HG03442 (cell line): ENCODE data around the gene ITGB2.
"Not testable (repeated sequence)": the region's sequence is repeated elsewhere in the genome, so short reads cannot be mapped to it uniquely, and the experiment has no call there.

Source experiments
- ATAC-seq: cut with Tn5 transposase; IDR thresholded peaks from one replicate; pipeline ENCODE4 v1.9.1; 2021; ENCODE audit warnings: mild to moderate bottlenecking, moderate library complexity; ENCODE audit not compliant: unreplicated experiment

The ITGB2 gene

DNA sequence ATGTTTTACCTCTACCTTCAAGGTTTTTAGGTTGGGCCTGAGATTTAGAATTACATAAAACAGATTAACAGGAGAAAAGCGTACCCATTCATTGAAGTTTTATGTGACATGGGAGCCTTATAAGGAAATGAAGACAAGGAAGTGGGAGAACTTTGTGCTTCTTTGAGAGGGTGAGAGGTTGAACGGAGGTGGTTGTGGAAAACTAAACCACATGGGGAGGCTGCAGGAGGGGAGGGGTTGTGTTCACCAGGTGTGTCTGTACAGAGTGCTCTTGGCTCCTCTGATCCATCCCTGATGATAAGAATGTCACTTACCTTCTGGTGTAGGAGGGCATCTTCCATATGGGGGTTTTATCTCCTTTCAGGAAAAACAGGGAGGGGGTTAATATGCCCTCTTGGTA lies 21.9 kb upstream of the ITGB2 start:
- ATAC-seq, result no peak

DNA sequence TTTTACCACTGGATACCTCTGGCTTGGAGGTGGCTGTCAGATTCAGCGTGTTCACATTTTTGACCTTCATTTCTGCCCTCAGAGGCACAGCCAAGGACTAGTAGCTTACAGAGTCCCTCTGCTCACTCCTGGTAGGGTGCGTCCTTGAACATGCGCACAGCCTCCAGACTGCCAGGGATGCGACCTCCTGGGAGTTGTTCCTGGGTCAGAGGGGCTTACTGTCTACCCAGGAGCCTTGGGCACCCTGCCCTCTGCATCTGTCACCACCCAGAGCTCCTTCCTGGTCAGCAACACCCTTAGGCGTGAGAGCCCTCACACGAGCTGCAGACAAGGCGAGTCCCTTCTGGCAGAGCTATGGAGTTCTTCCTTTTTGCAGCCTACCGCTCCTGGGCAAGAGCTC lies 20.9 kb upstream of the ITGB2 start:
- ATAC-seq, result no peak

DNA sequence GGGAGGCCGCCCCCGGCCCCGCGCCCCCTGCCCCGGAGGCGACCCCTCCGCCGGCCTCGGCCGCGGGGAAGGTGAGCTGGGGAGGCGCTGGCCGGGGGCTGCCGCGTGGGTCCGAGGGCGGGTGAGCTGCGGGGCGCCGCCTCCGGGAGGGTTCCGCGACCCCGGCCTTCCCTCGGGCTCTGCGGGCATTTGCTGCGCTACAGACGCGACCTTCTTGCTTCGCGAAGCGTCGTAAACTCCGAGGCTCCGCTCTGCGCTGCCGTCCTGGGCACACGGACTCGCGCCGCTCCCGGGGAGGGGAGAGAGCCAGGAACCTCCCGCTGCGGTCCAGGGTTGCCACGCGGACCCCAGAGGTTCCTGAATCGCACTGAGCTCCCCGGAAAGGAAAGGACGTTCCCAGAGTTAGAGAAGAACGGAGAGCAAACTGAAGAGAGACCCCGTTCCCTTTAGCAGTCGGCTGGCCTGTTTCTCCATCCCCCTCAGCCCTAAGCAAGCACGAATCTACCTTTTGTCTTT lies 19.5 kb upstream of the ITGB2 start:
- peak; percentile 11 for ATAC-seq

DNA sequence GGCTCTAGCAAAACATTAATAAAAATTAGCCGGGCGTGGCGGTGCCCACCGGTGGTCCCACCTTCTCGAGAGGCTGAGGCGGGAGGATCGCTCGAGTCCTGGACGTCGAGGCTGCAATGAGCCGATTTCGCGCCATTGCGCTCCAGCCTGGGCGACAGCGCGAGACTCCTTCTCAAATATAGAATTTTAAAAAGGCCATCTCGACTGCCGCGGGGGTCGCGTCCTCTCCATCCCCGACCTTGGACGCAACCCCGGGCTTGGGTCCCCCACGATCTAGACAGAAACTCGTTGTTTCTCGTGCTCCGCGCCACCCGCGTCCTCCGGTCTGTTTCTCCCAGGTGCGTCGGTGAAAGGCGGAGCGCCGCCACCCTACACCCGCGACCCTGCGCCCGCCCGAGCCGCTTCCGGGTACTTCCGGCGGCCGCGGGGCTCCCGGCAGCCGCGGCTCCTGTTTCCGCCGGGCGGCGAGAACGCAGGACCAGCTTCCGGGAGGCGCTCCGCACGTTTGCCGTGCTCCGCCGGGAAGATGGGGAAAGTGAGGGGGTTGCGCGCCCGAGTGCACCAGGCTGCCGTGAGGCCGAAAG lies 18.9 kb upstream of the ITGB2 start, which contains the start of gene SLX9:
SLX9 (plus strand) TSS at position 498 of the 584 bp plus-strand sequence; CDS start at position 527, 29 bp downstream.
- peak; percentile 57 for ATAC-seq

DNA sequence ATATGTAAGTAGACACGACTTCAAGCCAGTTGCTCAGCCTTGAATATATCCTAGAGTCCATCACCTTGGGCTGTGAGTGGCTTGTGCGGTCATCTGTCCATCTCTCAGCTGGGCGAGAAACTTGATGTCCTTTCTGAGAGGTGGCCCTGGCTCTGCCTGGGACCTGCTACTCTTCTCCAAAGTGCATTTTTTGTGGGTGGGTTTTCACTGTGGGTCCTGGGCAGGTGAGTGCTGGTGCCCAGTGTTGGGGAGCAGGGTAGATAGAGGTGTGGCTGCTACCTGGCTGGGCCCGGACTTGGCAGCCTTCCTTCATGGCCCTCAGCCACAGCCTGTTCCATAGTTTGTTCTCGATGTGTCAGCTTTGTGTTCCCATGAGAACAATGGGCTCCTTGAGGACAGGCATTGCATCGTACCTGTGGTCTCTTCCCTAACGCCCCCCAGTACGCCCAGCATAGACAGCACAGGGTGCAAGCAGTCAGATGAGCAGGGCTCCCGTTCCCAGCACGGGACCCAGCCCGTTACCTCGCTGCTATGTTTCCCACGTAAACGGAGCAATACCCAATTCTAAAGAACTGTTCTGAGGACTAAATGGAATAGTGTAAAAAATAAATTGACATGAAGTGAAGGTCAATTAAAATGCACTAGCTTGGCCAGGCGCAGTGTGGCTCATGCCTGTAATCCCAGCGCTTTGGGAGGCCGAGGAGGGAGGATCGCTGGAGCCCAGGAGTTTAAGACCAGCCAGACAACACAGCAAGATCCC lies 18.3 kb upstream of the ITGB2 start:
- no peak for ATAC-seq

DNA sequence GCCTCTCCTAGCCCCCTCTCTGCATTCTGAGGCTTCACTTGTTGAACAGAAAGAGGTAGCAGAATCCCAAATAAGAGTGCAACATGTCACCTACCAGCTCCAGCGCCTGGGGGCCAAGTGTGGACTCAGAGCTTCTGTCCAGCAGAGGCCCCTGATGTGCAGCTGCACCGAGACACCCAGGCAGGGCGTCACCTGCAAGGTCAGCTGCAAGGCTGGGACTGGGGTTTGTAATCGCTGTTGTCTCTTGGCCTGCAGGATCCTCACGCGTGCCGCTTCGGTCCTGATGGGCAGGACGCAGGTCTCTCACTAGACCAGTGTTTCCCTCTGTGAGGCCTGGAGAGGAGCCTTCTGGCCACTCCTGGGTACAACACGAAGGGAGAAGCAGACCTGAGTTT lies 14.8 kb upstream of the ITGB2 start:
- ATAC-seq, result no peak

DNA sequence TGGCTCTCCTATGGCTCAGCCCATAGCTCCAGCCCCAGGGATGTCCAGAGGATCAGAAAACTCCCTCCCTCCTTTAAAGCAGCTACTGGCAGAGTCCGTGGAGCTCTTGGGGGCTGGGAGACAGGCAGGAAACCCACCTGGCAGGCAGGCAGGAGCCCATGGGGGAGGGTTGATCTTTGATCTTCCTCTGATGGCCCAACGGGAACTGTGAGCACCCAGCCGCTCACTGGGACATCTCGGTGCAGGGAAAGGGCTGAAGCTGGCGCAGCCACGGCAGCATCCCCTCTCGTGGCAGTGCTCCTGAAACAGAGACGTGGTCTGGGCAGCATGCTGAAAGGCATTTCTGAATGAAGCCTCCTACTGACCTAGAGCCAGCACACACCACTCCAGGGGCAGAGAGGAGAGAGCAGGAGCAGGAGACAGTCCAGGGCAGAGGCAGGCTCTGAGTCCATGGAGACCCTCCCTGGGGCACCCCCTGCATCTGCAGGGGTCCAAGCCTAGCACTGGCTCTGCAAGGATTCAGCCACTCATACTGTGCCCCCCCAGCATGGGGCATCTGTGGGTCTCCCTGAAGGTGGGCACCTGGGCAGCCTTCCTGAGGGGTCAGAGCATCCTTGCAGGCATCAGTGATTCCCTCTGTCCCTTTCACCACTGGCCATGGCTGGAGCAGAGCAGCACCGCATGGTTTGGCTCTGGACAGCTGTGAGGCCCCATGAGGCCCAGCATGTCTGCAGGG lies 14.3 kb upstream of the ITGB2 start:
- ATAC-seq, result no peak

DNA sequence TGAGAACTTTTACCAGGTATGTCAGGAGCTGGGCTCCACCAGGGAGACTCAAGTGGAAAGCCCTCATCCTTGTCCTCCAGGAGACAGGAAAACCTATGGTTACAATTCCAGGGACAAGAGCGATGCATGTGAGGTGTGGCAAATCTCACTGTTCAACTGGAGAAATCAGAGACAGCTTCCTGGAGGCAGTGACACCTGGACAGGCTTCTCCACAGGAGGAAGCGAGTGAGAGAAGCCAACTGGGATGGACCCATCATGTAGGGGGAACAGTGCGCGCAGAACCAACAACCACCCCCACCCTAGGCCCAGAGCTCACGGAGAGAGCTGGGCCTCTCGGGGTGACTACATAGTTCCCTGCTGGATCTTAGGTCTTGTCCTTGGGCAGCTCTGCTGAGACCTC lies 13.6 kb upstream of the ITGB2 start:
- no peak for ATAC-seq

DNA sequence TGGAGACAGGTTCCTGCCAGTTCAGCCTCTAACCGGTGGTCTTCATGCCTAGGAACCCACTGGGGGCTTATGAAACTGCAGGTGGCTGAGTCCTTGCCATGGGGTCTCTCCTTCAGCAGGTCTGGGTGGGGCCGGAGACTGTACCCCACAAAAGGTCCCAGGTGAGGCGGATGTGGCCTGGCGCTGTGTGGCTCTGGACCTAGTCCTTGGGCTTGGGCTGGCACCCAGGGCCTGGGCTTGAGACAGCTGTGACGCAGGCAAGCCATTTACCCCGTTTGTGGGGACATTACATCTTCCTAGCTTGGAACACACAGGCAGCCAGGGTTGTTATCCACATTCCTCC lies 13.2 kb upstream of the ITGB2 start:
- no peak for ATAC-seq

DNA sequence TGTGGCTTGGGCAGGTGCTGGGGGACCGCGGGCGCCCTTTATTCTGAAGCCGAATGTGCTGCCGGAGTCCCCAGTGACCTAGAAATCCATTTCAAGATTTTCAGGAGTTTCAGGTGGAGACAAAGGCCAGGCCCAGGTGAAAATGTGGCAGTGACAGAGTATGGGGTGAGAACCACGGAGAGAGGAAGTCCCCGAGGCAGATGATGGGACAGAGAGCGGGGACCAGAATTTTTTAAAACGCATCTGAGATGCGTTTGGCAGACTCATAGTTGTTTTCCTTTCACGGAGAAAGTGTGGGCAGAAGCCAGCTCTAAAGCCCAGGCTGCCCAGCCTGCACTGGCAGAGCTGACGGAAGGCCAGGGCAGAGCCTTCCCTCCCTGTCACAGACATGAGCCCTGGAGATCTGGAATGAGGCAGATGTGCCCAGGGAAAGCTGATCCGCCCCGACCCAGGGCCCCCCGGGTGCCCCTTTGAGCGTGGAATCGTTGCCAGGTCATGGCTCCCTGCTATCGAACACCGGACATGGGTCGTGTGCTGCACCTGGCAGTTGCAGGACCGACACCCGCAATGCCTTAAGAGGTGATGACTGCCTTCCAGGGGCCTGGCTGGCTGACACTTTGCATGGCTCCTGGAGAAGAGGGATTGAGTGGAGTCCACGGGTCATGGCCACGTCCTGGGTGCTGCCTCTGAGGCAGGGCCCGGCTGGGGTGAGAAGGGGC lies 12.7 kb upstream of the ITGB2 start:
- no peak for ATAC-seq

DNA sequence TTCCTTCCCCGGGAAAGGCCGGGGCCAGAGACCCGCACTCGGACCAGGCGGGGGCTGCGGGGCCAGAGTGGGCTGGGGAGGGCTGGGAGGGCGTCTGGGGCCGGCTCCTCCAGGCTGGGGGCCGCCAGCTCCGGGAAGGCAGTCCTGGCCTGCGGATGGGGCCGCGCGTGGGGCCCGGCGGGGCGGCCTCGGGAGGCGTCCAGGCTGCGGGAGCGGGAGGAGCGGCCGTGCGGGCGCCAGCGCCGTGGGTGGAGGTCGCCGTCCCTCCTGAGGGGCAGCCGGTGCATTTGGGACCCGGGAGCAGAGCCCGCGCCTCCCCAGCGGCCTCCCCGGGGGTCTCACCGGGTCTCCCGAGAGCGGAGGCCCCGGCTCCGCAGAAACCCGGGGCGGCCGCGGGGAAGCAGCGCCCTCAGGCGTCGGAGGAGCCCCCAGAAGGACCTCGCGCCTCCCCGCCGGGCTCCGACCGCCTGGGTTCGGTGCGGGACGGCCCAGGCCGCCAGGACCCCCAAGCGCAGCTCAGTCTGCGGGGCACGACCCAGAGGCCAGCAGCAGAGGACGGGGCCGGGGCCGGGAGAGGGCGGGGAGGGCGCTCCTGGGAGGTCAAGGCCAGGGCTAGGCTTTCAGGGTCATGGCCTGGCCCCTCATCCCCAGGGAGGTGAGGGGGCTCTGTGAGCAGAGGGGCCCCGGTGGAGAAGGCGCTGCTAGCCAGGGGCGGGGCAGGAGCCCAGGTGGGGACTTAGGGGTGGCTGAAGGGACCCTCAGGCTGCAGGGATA lies 11.9 kb upstream of the ITGB2 start:
- ATAC-seq, result no peak

DNA sequence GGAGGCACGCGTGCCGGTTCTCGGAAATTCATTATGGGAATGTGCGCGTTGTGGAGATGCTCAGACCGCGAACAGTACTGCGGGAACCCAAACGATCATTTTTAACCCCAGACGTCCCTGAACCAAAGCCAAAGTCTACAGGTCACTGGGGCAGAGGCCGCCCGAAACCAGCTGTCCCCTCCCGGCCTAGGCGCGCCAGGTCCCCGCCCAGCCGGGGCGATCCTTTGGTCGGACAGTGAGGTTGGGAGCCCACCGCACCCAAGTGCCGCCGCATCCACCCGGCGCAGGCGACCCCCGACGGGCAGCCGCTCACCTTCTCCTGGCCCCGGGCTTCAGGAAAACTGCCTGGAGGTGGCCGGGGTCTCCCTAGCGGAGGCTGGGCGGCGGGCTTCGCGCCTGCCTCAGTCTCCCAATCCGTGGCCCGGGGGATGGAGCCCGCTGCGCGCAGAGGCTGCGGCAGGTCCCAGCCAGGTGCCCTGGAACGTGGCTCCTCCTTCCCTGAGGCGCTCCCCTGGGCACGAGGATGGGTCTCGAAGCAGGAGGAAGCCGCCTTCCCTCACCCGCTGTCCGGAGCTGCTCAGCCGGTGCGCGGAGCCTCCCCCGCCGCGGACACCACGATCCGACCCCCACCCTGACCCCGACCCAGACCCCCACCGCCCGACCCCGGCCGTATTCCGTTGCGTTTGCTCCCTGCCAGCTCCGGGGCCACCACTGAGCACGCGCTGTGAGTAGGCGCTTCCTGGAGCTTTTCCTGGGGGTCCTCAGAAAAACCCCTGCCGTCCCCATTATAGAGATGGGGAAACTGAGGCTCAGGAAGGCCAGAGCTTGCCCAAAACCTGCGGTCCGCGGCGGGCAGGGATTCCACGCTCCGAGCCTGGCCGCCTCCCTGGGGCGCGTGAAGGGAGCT lies 11.1 kb upstream of the ITGB2 start:
- ATAC-seq, result no peak

DNA sequence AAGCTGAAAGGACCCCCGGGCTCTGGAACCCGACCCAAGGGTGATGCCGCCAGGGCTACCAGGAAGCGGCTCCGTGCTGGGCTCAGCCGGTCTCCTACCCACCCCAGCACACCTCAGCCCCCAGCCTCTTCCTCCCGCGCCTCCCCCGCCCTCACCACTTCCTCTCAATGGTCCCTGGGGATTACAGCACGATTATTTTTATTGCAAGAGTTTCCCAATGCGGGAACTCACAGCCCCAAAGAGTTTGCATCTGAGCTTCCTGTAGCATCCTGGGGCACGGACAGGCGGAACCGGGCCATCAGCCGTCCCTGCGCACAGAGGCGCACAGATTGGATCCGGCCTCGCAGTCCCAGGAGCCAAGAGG lies 10.4 kb upstream of the ITGB2 start:
- no peak for ATAC-seq

DNA sequence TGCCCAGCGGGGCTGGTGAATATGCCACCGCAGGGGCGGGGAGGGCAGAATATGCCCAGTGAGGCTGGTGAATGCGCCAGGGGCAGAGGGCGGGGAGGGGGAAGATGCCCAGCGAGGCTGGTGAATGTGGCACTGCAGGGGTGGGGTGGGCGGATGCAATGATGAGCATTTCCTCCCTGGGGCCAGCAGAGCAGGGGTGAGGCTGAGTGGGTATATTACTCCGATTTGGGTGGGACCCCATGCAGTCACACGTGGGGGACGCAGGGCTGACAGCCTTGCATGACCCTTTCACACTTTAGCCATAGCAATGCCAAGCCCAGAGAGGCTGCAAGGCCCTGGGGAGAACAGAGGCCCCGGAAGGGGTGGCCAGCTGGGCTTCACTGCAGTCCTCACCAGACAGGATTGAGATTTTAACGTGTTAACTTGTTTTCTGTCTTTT lies 9.9 kb upstream of the ITGB2 start:
- ATAC-seq, result no peak

DNA sequence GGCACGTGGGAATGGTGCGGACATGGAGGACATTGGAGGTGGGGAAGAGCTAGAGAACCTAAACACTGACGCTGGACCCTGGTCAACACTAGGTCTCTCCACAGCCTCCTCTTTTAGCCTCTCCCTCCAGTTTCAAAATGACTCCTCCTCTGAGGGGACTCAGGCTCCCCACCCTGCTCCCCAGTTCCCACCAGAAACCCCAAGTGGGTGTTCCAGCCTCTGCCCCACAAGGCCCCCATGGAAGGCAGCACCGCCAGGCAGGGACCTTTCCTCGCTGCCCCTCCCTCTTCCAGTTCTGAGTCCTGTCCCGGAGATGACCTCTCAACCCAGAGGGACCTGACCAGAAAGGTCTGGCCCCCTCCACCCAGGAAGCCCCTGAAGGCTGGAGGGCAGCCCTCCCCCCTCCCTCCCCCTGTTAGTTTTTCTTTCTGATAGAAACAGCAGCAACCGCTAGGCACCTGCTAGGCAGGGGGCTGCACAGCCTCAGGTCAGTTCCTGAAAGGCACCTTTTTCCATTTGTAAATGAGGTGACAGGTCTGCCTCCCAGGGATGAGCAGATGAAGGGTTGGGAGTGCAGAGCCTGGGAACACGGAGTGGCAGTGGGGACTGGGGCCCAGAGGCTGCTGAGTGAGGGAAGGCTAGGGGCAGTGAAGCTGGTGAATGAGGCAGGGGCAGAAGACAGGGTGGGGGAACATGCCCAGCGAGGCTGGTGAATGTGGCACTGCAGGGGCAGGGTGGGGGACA lies 9.3 kb upstream of the ITGB2 start:
- ATAC-seq, result no peak

DNA sequence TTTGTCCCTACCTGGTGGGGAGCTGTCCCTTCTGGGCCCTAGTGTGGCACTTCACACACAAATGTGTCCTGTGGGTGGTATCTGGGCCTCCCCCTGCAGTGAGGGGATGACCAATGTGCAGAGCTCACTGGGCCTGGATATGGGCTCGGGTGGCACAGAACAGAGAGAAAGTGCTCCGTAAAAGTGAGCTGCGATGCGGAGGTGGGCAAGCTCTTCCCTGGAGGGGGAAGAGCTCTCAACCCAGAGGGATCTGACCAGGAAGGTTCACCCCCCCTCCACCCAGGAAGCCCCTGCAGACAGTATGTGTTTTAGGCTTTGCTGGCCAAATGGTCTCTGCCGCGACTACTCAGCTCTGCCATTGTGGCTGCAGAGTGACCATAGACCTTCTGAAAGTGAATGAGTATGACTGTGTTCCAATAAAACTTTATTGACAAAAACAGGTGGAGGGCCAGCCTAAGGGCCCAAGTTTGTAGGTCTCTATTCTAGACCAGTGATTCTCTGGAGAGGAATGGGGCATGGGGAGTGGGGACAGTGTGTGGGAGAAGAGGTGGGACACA lies 8.6 kb upstream of the ITGB2 start:
- ATAC-seq, result no peak

DNA sequence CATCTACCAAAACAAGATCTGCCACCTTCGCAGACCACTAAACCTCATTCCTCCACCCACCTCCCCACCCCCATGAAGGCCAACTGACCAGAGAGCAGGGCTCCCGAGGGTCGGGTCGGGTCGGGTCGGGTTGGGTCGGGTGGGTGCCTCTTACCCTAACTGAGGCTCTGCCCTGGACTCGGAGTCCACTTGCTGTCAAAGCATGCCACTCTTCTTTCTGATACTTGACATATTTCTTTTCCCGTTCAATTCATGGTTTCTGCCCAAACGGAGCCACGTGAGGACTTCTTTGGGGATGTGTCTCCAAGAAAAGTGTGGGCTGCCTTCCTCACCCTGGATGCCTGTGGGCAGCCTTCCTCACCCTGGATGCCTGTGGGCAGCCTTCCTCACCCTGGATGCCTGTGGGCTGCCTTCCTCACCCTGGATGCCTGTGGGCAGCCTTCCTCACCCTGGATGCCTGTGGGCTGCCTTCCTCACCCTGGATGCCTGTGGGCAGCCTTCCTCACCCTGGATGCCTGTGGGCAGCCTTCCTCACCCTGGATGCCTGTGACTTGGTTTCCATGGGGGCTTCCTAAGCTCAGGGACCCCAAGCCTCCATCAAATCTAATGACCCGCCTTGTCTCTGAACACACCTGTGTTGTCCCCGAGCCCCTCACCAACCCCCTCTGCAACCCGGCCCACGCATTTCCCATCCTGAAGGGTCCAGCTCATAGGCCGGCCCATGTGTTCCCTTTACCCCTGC lies 8.0 kb upstream of the ITGB2 start:
- ATAC-seq, result not testable (repeated sequence)
